HG03520 (cell line): ENCODE measurements around the gene SGSM1.
"Not testable (repeated sequence)": the region's sequence is repeated elsewhere in the genome, so short reads cannot be mapped to it uniquely, and the experiment has no call there.

Experiments used
- ATAC-seq: cut with Tn5 transposase; IDR thresholded peaks from one replicate; pipeline ENCODE4 v1.9.1; 2021; ENCODE audit warnings: mild to moderate bottlenecking, moderate library complexity; ENCODE audit not compliant: unreplicated experiment

Gene SGSM1

DNA sequence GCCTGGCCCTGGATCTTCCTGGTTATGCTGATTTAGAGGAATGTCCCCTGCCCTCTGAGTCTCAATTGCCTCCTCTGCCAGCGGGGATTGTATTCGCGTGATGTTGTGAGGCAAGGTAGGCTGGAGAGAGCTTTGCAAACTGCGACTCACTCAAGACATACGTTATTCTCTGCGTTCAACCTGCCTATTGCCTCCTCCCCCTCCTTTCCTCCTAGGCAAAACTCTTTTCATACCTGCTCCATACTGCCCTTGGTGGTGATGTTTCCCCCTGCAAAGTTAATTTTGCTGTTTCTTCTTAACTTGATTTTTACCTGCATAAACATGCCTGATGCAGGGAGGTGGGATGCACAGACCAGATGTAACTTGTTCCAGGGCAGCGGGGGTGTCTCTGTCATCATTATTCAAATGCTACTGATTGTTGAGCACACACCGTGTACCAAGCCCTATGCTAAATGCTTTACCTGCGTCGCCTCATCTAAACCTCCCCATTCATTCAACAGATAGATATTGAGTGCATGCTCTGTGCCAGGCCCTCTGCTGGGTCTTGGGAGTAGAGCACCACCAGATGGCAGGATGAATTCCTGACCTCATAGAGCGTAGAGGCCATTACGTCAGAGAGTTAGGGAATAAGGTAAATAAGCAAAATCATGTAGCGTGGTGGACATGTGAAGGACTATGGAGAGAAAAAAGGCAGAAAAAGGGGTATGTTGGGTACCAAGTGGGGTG is 29.0 kb downstream of the SGSM1 start:
- no peak for ATAC-seq

DNA sequence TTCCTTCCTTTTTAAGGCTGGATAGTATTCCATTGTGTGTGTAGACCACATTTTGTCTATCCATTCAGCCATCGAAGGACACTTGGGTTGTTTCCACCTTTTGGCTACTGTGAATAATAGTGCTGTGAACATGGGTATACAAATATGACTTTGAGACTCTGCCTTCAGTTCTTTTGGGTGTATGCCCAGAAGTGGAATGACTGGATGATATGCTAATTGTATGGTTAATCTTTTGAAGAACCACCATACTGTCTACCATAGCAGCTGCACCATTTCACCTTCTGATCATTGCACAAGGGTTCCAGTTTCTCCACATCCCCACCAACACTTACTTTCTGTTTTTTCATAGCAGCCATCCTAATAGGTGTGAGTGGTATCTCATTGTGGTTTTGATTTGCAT is 30.3 kb downstream of the SGSM1 start:
- no peak for ATAC-seq

DNA sequence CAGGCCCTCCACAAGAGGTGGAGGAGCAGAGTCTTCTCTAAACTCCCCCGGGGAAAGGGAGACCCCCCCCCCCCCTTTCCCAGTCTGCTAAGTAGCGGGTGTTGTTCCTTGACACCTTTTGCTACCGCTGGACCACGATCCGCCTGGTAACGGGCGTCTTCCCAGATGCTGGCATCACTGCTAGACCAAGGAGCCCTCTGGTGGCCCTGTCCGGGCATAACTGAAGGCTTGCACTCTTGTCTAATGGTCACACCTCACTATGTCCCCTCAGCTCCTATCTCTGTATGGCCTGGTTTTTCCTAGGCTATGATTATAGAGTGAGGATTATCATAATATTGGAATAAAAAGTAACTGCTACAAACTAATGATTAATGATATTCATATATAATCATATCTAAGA is 31.5 kb downstream of the SGSM1 start:
- not testable (repeated sequence) for ATAC-seq

DNA sequence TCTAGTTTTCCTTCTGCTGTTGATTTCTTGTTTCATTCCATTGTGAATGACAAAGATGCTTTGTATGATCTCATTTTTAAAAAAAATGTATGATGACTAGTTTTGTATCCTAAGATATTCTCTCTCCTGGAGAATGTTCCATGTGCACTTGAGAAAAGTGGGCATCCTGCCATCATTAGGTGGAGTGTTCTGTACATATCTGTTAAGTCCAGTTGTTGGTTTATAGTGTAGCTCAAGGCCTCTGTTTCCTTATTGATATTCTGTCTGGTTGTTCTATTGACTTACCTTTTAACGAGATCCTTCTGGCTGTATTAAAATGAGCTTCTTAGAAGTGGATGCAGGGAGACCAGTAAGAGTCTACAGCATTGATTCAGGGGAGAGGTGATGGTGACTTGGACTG is 35.2 kb downstream of the SGSM1 start:
- ATAC-seq = no peak

DNA sequence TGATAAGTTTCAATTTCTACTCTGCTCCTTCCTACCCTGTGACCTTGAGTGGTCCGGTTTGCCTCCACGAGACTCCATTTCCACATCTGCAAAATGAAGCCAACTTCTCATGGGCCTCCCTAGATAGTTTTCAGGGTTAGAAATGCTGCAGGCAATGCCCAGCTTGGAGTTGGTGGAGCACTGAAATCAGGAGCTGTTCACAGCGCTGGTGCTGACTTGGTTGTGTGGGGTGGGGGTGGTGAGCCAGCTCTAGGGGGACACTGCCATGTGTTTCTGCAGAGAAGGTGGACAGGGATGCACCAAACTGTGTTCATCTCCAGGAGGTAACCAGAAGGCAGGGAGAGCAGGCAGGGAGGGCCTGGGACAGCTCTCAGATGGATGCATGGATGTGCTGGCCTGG is 37.0 kb downstream of the SGSM1 start:
- ATAC-seq = no peak

DNA sequence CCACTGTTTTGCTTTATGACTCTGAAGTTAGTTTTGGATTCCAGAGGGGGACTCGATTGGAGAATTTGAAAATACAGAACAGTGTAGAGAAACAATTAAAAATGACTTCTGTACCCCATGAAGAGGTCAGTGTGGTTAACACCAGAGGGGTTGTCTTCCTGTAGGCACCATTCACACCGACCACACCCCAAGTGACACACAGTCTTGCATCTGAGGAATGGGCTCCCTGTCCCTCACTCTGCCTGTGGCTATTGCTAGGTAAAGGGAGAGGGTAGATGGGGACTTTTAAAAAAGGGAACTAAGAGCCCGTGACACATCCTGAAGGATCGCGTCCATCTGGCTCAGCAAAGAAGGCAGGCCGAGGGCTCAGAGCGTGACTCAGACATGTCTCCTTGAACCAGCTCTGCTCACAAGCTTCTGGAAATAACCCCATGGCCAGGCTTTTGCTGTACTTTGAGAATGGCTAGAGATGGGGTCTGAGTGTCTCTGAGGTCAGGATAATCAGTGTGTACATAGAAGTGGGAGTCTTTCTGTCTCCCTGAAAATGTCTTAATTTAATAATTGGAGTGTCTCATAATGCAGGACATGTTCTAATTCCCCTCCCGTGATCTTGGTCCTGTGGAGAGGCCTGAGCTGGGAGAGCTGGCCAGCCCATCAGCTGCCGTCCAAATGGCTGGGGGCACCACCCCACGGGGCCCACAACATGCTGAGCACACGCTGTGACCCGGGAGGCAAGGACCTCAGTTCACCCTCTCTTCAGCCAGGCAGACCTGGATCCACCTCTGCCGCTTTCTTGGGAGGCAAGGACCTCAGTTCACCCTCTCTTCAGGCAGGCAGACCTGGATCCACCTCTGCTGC is 39.3 kb downstream of the SGSM1 start:
- ATAC-seq = no peak

DNA sequence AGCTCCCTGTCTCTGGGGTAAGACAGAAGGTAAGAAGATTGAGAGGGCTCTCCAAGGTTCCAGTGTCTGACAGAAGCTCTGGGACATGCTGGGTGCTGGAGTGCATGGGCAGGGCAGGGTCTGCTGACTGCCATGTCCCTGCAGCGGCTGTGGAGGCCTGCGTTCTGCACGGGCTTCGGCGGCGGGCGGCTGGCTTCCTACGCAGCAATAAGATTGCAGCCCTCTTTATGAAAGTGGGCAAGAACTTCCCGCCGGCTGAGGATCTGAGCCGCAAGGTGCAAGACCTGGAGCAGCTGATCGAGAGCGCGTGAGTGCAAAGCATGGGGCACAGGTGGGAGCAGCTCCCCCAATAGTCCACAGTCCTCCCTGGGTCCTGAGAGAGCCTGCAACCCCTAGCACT is 41.5 kb downstream of the SGSM1 start:
- no peak for ATAC-seq

DNA sequence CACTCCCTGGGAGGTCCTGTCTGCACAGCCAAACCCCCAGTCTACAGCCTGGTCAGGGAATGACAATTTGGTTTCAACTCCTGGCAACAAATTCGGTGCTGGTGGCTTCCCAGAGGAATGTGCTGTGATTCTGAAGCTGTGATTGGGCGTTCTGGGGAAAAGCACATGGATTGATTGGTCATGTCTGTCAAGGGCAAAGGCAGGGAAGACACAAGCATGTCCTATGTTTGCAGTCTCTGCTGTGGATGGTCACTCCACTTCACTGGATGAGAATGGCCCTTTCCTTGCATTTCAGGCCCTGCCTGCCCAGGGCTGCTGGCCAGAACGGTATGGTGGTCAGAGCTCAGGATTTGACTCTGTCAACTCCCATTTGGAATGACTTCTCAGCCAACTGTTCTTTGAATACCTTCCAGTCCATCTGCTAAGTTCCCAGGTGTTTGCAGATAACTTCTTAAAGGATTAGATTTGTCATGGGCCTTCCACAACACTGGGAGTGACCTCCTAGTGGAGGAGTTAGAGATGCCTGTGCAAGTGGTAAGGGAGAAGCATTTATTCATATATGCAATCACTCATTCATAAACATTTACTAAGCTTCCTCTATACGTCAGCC is 42.7 kb downstream of the SGSM1 start:
- ATAC-seq = no peak

DNA sequence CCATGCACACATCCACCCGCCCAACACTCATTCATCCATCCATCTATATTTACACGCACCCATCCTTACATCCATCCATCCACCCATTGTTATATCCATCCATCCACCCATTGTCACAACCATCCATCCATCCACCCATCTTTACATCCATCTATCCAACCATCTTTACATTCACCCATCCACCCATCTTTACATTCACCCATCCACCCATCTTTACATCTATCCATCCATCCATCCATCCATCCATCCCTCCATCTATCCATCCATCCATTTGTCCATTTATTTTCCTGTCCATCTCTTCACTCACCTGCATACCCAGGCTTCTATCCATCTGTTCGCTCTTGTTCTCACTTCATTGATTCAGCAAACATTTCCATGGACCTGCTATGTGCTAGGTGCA is 49.8 kb downstream of the SGSM1 start:
- ATAC-seq = no peak

DNA sequence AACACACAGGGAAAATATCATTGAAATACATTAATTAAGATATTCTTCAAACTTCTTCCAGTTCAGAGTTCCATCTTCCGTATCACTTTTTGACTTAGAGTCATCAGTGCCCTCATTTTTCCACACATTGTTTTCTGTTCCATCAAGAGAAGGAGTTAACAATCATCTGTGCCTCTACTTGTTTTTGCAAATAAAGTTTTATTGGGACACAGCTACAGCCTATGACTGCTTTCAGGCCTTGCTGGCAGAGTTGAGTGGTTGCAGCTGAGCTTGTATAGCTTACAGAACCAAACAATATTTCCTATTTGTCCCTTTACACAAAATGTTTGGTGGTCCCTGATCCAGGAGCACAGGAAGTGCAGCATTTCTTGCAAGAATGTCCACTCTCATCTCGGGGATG is 51.6 kb downstream of the SGSM1 start:
- ATAC-seq = no peak

DNA sequence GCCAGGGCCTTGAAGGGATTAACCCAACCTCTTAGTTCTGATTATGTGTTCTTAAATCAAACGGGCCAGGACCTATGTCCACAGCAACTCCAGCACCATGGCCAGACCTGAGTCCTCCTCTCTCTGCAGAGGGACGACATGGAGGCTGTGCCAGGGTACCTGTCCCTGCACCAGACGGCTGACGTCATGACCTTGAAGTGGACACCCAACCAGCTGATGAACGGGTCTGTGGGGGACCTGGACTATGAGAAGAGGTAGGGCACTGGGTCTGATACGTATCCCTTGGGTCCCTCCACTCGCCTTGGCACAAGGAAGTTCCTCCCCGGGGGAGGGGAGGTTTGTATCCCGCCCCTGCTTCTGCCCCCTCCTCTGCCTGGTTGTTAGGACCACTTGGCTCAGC is 53.6 kb downstream of the SGSM1 start:
- no peak for ATAC-seq

DNA sequence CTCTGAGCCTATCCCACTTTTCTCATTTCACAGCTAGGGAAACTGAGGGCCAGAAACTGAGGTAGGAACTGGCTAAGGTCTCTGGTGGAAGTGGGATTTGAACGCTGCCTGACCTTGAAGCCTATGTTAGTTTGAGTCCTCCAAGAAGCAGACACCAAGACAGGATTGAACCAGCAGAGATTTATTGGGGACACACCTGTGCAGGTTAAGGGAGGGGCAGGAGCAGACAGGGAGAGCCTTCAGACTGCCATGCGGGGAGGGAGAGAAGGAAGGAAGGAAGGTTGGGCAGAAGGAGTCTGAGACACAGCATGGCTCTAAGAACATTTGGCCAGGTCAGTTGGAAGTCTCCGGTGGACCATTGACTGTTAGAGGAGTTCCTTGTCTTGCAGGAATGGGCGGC is 59.5 kb downstream of the SGSM1 start:
- no peak for ATAC-seq

DNA sequence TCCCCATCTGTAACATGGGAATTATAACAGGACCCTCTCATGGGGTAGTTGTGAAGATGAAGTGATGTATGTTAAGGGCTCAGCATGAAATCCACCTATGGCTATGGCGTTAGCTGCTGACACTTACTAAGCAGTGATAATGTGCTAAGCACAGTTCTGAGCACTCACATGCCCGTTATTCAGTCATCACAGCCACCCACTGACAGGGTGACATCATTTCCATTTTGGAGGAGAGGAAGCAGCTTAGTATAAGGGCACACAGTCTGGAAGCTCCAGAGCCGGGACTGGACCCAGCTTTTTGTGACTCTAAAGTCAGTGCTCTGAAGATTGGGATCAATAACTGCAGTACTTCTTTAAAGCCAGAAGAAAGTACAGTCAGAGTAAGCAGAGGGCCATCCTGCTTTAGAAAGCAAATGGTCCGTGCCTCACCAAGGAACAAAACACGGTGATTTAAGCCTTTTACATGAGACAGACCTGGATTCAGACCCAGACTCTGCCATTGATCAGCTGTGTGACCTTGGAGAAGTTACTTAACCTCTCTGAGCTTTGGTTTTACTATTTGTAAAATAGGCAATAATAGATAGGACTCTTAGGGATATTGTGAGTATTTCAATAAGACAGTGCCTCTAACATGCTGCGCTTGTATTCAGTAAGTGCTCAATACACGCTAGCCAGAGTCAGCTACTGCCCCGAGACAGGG is 61.5 kb downstream of the SGSM1 start:
- no peak for ATAC-seq

DNA sequence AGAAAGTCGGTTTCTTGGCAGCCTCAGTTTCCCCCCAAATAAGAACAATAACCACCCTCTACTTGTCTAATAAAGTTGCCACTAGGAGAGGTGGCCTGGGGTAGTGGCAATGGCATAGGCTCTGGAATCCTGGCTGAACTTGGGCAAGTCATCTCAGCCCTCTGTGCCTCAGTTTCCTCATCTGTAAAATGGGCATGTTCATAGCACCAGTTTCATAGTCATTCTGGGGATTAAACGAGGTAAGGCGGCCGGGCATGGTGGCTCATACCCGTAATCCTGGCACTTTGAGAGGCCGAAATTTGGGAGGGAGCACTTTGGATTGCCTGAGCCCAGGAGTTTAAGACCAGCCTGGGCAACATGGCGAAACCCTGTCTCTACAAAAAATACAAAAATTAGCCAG is 63.0 kb downstream of the SGSM1 start:
- no peak for ATAC-seq

DNA sequence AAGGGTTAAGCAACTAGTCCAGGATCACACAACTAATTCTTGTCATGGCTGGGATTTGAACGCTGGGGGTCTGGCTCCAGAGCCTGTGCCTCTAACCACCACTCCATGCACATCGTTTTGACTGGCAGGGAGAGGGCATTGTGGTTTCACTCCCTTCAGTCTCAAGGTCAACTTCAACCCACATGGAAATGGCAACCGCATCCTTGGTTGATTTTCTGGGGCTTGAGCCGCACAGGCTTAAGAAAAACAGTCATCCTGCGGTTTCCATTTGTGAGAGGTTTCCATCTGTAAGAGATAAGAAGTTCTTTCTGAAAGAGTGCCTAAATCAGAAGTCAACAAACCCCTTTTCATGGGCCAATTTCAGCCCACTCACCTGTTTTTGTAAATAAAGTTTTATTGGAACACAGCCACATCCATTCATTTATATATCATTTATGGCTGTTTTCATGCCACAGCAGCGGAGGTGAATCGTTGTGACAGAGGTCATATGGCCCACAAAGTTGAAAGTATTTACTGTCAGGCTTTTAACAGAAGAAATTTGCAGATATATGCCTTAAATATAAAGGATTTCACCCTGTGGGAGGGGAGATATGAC is 65.7 kb downstream of the SGSM1 start:
- no peak for ATAC-seq

DNA sequence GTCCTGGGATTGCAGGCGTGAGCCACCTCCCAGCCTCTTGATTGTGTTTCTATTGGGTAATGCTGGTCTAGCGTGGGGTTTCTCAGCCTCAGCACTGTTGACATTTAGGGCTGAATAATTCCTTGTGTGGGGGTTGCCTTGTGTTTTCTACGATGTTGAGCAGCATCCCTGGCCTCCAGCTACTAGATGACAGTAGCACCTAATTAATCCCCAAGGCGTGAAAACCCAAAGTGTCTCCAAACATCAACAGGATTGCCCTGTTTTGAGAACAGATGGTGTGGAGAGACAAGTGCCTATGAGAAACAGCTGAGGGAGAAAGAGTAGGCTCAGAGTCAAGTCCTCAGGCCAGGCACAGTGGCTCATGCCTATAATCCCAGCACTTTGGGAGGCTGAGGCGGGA is 67.2 kb downstream of the SGSM1 start:
- no peak for ATAC-seq

DNA sequence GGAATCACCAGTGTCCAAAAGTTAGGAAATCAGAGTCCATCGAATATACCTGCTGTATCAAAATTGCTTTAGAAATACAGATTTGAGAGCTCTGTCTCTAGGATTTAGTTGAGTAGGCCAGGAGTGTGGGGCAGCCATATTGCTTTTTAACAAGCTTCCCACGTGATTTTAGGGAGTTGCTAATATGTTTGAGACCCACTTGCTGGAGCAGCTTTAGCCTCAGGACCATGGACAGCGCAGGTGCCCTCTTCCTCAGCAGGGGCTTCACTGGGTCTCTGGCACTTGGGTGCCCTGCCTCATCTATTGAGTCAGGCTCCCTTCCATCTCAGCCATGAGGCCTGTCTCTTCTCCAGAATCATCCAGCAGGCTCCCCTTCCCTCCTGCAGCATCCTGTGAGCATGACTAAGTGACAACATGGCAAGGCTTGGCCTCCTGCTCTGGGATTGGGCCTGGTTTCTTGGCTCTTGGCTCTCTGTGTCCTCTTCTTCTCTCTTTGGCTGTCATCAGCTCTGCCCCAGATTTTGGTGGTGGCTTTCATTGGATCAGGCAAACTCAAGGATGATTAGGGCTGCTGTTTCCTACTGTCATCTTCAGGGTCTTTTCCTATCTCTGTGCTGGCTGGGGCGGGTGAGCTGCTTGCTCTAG is 70.0 kb downstream of the SGSM1 start:
- no peak for ATAC-seq

DNA sequence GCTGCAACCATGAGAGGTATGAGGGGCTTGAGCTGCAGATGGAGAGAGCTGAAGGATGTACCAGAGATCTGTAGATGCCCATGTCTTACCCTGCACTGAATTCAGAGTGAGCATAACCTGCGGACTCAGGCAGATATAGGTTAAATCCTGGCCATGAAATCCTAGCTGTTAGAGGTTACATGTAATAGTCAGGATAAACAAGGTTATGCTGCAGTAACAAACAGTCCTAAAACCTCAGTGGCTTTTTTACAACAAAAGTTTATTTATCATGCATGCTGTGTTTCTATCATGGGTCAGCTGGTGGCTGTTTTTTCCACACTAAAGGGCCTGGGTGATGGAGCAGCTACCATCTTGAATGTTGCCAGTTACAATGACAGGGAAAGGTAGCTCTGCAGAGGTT is 70.7 kb downstream of the SGSM1 start:
- no peak for ATAC-seq

DNA sequence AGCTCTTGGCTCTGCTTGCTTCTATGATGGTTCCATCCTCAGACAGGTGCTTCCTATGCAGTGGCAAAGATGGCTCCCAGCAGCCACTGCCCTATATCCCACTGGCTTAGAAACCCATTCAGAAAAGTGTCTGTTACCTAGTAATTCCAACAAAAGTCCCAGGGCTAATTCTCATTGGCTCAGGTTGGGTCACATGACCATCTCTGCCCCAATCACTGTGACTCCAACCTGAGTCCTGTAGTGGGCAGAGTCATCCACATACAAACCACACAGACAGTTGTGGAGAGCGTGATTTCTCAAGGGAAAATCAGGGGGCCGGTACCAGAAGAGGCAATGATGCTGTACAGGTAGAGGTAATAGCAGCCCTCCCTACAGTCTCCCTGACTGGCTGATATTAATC is 73.0 kb downstream of the SGSM1 start:
- ATAC-seq = no peak

DNA sequence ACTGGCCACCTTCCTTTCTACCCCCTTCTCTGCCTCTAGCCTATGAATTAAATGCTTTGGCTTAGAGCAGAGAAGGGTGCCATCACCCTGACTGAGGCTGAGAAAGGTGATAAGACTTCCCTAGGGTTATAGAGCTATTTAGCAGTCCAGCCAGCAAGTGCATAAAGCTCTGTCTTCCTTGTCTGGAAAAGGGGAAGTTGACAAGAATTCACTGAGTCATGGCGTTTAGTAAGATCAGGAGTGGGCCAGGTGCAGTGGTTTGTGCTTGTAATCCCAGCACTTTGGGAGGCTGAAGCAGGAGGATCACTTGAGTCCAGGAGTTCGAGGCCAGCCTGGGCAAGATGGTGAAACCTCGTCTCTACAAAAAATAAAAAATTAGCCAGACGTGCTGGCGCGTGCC is 77.4 kb downstream of the SGSM1 start:
- ATAC-seq = no peak

DNA sequence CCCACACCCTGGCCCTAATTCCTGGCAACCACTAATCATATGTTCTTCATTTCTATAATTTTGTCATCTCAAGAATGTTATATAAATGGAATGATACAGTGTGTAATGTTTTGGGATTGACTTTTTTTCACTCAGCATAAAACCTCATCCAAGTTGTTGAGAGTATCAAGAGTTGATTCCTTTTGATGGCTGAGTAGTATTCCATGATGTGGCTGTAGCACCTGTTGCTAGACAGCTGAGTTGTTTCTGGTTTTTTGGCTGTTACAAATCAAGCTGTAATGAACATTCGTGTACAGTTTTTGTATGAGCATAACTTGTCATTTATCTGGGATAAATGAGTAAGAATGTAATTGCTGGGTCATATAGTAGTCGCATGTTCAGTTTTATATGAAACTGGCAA is 81.2 kb downstream of the SGSM1 start:
- ATAC-seq = no peak
